GM21825 (cell line): ENCODE data around the gene ERRFI1.

Experiments used
- ATAC-seq: cut with Tn5 transposase; IDR thresholded peaks from one replicate; pipeline ENCODE4 v1.9.1; 2021; ENCODE audit warnings: mild to moderate bottlenecking, moderate library complexity; ENCODE audit not compliant: unreplicated experiment

Gene ERRFI1

DNA sequence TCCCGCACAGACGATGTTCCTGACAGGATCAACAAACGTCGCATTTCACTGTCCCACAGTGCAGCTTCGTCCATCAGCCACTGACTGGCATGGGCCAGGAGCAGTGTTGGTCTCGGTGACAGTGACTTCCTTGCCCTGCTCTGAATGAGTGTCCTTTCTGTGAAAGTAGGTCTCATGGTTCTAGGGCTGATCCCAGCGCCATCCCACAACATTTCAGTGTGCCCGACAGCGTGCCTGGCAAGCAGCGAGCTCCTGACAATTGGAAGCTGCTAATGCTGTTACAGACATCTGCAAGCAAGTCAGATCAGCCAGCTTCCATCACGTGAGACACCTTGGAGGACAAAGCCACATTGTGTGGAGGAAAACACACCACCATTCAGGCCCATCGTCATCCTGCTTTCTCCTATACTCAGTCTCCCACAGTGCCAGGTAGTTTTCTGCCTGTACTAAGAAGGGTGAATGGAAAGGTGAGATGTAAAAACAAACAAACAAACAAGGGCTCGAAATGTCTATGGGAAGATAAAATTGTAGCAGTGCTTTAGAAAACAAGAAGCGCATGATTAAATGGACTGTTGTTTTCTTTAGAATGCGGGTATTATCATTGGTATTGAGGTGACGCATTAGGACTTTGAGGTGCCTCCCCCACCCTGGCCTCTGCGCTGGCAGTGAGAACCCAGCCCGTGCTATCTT is 21.9 kb downstream of the ERRFI1 start:
- no peak for ATAC-seq

DNA sequence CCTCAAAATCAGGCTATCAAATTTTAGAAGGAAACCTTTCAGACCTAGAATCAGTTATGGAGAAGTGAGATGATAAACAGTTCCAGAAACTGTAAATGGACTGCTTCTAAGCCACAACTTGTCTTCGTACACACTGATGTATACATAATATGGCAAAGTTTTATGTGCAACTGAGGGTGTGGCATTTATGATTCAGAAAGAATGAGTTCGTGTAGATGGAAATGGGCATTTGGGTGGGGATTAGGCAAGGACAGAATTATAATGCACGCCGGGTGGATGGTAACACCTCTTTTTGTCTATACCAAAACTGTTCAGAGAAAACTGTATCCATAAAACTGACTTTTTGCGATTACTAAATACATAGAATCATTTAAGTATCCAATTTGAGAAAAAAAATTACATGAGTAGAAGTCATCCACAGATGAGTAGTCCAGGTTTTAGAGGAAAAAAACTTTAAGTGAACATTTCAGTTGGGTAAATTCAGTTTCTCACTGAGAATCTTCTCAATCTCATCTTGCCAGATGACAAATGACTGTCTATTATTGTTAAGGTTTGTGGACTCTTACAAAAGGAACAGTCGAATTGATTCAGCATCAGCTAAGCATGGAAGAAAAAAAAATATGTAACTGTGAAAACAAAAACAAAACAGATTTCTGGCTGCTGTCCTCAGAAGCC is 22.5 kb downstream of the ERRFI1 start:
- ATAC-seq, result no peak

DNA sequence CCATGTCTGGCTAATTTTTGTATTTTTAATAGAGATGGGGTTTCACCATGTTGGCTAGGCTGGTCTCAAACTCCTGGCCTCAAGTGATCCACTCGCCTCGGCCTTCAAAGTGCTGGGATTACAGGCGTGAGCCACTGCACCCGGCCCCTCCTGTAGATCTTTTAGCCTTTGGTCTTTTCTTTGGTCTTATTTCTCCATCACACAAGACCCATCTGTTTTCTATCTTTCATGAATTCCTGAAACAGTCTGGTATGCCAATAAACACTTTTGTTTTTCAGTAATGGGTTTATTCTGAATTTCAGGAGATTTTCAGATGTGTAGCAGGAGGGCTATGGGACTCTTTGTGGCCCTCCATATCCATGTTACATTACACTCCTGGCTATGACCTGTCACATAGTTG is 23.2 kb downstream of the ERRFI1 start:
- ATAC-seq, result no peak

DNA sequence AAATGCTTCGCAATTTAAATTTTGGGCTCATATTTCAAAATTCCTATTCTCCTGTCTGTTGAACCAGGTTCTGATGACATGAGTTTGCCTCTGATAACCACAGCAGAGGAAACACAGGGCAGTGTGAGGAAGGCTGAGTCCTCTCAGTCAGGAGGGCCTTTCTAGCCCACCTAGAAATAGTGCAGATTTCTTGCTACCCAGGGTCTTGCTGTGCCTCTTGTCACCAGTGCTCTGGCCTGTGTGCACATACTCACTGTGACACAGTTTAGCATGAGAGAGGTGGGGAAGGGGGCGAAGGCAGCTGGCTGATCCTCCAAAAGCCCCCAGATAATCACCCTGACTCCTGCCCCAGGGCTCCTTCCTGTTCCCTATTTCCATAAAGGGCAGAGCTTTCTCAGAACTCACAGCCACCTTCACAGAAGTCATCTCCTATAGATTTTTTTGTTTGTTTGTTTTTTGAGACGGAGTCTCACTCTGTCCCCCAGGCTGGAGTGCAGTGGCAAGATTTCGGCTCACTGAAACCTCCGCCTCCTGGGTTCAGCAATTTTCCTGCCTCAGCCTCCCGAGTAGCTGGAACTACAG is 23.7 kb downstream of the ERRFI1 start:
- no peak for ATAC-seq

DNA sequence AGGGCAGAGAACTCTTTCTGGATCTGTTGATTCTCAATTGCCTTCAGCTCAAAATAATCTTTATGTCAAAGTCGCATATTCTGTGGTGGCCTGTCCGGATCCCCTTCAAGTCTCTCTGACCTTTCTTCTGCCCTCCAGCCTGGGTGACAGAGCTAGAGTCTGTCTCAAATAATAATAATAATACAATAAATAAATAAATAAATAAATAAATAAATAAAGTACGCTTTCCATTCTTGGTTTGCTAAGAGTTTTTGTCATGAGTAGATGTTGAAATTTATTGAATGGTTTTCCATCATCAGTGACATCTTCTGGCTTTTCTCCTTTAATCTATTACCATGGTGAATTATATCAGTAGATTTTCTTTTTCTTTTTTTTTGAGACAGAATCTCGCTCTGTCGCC is 30.7 kb downstream of the ERRFI1 start:
- ATAC-seq, result no peak

DNA sequence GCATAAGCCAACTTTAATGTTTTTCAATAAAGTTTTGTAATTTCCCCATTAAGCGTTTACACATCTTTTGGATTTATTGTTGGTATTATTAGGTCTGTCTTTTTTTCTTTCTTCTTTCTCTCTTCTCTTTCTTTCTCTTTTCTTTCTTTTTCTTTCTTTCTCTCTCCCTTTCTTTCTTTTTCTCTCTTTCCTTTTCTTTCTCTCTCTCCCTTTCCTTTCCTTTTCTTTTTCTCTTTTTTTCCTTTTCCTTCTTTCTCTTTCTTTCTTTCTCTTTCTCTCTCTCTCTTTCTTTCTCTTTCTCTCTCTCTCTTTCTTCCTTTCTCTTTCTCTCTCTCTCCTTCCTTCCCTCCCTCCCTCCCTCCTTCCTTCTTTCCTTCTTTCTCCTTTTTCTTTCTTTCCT is 31.3 kb downstream of the ERRFI1 start:
- no peak for ATAC-seq

- peak; percentile 71 for ATAC-seq
These were observed 32.3 kb downstream of the ERRFI1 start for GRCh38 chr1:7993593-7994479.

DNA sequence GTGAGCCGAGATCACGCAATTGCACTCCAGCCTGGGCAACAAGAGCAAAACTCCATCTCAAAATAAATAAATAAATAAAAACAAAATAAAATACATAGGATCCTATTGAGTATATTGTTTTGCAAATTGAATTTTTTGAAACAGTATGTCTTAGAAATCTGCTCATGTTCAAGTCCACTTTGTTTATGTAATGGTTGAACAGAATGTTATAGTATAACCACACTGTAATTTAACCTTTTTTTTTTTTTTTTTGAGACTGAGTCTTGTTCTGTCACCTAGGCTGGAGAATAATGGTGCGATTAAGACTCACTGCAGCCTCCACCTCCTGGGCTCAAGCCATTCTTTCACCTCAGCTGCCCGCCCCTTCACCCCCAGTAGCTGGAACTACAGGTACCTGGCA is 33.2 kb downstream of the ERRFI1 start:
- ATAC-seq, result no peak

DNA sequence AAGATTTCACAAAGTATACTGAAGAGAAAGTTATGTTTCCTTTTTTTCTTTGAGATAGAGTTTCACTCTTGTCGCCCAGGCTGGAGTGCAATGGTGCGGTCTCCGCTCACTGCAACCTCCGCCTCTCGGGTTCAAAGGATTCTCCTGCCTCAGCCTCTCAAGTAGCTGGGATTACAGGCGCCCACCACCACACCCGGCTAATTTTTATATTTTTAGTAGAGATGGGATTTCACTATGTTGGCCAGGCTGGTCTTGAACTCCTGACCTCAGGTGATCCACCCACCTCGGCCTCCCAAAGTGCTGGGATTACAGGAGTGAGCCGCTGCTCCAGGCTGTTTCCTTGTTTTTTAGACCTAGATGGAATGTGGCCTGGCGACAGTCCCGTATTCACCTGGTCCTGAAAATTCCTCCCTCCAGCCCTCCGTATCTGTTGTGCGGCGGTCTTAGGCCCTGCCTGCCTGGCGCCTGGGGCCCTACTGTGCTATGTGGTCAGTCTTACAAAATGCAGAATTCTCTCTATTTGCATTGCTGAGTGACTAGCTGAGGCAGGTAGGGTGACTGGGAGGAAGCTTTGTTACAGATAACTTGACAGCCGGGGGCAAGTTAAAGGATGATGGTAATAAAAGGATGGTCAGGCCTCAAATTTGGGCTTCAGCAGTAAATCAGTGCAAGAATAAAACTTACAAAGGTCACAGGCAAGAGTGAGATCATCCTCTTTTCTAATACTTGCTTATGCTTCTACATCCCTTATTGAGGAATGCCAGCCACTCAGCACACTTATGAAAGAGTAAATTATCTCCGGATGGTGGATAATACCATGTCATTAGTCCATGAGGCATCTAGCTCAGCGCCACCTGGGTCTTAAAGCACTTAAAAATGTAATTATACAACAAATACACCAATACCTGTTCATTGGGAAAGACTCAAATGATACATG is 34.3 kb downstream of the ERRFI1 start:
- ATAC-seq, result no peak

- no peak for ATAC-seq
These were observed 36.2 kb downstream of the ERRFI1 start for GRCh38 chr1:7989762-7990428.

- no peak for ATAC-seq
These were observed 37.5 kb downstream of the ERRFI1 start for GRCh38 chr1:7988576-7988975.

DNA sequence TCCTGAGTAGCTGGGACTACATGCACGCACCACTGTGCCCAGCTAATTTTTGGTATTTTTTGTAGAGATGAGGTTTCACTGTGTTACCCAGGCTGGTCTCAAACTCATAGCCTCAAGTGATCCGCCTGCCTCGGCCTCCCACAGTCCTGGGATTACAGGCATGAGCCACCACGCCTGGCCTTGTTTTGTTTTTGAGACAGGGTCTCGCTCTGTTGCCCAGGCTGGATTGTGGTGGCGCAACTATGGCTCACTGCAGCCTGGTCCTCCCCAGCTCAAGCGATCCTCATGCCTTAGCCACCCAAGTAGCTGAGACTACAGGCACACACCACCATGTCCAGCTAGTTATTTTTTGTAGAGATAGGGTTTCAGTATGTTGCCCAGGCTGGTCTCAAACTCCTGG is 38.6 kb downstream of the ERRFI1 start:
- ATAC-seq, result no peak

- no peak for ATAC-seq
These were observed 40.1 kb downstream of the ERRFI1 start for GRCh38 chr1:7985851-7986612.

GRCh38 chr1:7984811-7985210 is 41.3 kb downstream of the ERRFI1 start:
- no peak for ATAC-seq

GRCh38 chr1:7983086-7983778 is 42.9 kb downstream of the ERRFI1 start:
- no peak for ATAC-seq

DNA sequence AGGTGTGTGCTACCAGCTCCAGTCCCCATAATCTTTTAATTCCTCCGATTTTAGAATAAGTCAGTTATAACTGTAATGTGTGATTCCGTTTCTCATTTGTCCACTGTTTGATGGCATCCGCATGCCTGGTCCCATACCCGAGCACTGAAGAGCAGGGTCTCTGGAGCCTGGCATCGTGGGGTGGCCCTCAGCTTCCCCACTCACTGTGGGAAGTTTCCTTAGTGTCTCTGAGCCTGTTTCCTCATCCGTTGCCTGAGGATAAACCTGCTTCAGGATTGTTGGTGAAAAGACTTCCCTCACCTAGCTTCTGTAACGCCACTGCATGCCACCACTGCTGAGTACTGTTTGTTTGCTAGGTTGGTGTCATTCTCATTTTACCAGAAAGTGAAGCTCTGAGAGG is 45.1 kb downstream of the ERRFI1 start:
- no peak for ATAC-seq

GRCh38 chr1:7975212-7975865 is 50.8 kb downstream of the ERRFI1 start:
- ATAC-seq, result no peak

DNA sequence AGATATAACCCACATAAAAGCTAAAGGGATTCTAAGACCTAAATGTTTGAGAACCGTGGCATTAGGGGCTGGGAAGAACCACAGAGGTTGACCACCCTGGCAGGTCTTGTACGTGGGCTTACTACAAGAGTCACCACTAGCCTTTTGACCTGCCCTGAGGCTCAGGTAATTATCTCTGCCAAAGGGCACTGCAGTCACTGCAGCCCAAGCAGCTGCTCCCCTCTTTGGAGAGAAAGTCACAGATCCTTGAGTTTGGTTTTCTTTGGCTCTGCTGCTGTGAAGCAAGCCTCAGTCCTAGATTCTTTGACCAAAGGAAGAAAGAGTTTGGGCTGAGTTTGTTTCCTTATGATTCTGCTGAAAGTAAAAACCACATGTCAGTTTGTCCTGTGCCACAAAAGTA is 53.0 kb downstream of the ERRFI1 start:
- ATAC-seq, result no peak
